ENCODE results near the gene CAMK1D.

The CAMK1D gene

DNA sequence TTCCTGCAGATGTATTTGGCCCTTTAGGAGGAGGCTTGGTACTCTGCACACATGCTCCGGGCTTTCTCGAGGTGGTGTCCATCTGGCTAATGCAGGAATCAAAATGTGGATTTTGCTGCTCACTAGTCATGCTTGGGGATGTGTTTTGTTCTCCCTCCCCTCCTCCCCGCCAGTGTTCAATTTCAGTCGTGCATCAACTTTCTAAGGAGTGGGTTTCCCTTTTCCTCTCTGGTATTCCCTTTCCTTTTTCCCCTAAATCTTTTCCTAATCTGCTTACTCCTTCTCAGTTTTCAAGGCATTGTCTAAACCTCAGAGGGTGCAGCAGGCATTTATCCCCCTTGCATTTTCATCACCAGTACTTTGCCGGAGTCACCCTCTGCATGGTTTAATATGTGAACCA is 450.4 kb downstream of the CAMK1D start:
- no peak for TF ChIP-seq CTCF (IDR thresholded peaks at IDR 0.05; ENCODE audit: low read length)
- no peak for TF ChIP-seq EZH2 (optimal IDR thresholded peaks at IDR 0.05; ENCODE audit: low read depth, low read length)
- TF ChIP-seq EZH2phosphoT487 (IDR thresholded peaks at IDR 0.05; ENCODE audit: low read length): no peak
- Histone ChIP-seq H3K27me3 (replicated peaks; ENCODE audit: insufficient read depth, low read length) (no peaks in the 10 kb centered on the region), H3K4me1 (ENCODE audit: low read length) (no peaks in the 10 kb centered on the region), H2AFZ (ENCODE audit: low read length) (no peak overlapping the region), H3F3A (ENCODE audit: insufficient read depth, low read length) (no peaks in the 10 kb centered on the region), H3K36me3 (replicated peaks; ENCODE audit: insufficient read depth, low read length) (no peaks in the 10 kb centered on the region), H3K79me2 (ENCODE audit: low read length) (no peaks in the 10 kb centered on the region), H3K9me2 (replicated peaks; ENCODE audit: insufficient read depth, low read length) (no peaks in the 10 kb centered on the region), H3K9ac (ENCODE audit: low read length) (no peak overlapping the region), H3K27ac (ENCODE audit: low read length) (no peak overlapping the region), H3K4me3 (ENCODE audit: low read length) (no peak overlapping the region), H4K20me1 (ENCODE audit: insufficient read depth, low read length) (no peaks in the 10 kb centered on the region), H3K9me3 (replicated peaks; ENCODE audit: insufficient read depth, low read length) (no peaks in the 10 kb centered on the region), H3K4me2 (ENCODE audit: low read depth, low read length) (no peak overlapping the region)
- DNase-seq: no peak

DNA sequence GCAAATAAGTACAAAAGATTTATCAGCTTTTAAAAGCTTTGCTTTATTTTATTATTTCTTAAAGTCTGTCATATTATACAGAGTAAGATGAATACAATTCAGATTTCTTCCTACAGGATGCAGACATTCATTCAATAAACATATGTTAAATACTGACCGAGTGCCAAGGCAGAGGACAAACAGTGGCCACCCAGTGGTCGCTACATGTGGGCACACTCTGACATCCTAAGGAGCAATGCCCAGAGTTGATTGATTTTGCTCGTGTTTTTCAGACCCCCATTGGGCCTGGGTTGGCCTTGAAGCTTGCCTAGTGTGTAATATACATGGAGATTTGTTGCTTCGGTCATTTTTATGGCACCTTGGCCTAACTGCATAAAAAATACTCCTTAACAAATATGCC is 451.0 kb downstream of the CAMK1D start:
- H3K9me2 ChIP-seq (replicated peaks; ENCODE audit: insufficient read depth, low read length): no peaks in the 10 kb centered on the region
- no peak overlapping the region for H3K4me2 ChIP-seq (ENCODE audit: low read depth, low read length)
- no peak overlapping the region for H3K9ac ChIP-seq (ENCODE audit: low read length)
- no peaks in the 10 kb centered on the region for H3K9me3 ChIP-seq (replicated peaks; ENCODE audit: insufficient read depth, low read length)
- H4K20me1 ChIP-seq (ENCODE audit: insufficient read depth, low read length): no peaks in the 10 kb centered on the region
- no peaks in the 10 kb centered on the region for H3K79me2 ChIP-seq (ENCODE audit: low read length)
- no peaks in the 10 kb centered on the region for H3K36me3 ChIP-seq (replicated peaks; ENCODE audit: insufficient read depth, low read length)
- no peak overlapping the region for H3K4me3 ChIP-seq (ENCODE audit: low read length)
- no peak overlapping the region for H3K27ac ChIP-seq (ENCODE audit: low read length)
- no peak for DNase-seq
- H2AFZ ChIP-seq (ENCODE audit: low read length): no peak overlapping the region
- TF ChIP-seq EZH2phosphoT487 (IDR thresholded peaks at IDR 0.05; ENCODE audit: low read length): no peak
- no peaks in the 10 kb centered on the region for H3K4me1 ChIP-seq (ENCODE audit: low read length)
- no peaks in the 10 kb centered on the region for H3K27me3 ChIP-seq (replicated peaks; ENCODE audit: insufficient read depth, low read length)
- H3F3A ChIP-seq (ENCODE audit: insufficient read depth, low read length): no peaks in the 10 kb centered on the region

- DNase-seq: no peak
- Histone ChIP-seq H2AFZ (ENCODE audit: low read length) (no peak overlapping the region), H3K4me3 (ENCODE audit: low read length) (no peak overlapping the region), H3F3A (ENCODE audit: insufficient read depth, low read length) (no peaks in the 10 kb centered on the region), H3K27me3 (replicated peaks; ENCODE audit: insufficient read depth, low read length) (no peaks in the 10 kb centered on the region), H4K20me1 (ENCODE audit: insufficient read depth, low read length) (no peaks in the 10 kb centered on the region), H3K79me2 (ENCODE audit: low read length) (no peaks in the 10 kb centered on the region), H3K4me2 (ENCODE audit: low read depth, low read length) (no peak overlapping the region), H3K36me3 (replicated peaks; ENCODE audit: insufficient read depth, low read length) (no peaks in the 10 kb centered on the region), H3K9me3 (replicated peaks; ENCODE audit: insufficient read depth, low read length) (no peaks in the 10 kb centered on the region), H3K4me1 (ENCODE audit: low read length) (no peaks in the 10 kb centered on the region), H3K9me2 (replicated peaks; ENCODE audit: insufficient read depth, low read length) (no peaks in the 10 kb centered on the region), H3K27ac (ENCODE audit: low read length) (no peak overlapping the region), H3K9ac (ENCODE audit: low read length) (no peak overlapping the region)
- no peak for TF ChIP-seq EZH2 (optimal IDR thresholded peaks at IDR 0.05; ENCODE audit: low read depth, low read length)
Measured at GRCh38 chr10:12801214-12802087, 452.1 kb downstream of the CAMK1D start.

GRCh38 chr10:12803776-12804175 is 454.4 kb downstream of the CAMK1D start:
- no peak overlapping the region for H3K4me2 ChIP-seq (ENCODE audit: low read depth, low read length)
- no peaks in the 10 kb centered on the region for H3K4me1 ChIP-seq (ENCODE audit: low read length)
- H2AFZ ChIP-seq (ENCODE audit: low read length): no peak overlapping the region
- H4K20me1 ChIP-seq (ENCODE audit: insufficient read depth, low read length): no peaks in the 10 kb centered on the region
- H3K27ac ChIP-seq (ENCODE audit: low read length): no peak overlapping the region
- no peak overlapping the region for H3K4me3 ChIP-seq (ENCODE audit: low read length)
- TF ChIP-seq EZH2phosphoT487 (IDR thresholded peaks at IDR 0.05; ENCODE audit: low read length) (no peak), CTCF (IDR thresholded peaks at IDR 0.05; ENCODE audit: low read length) (no peak), EZH2 (optimal IDR thresholded peaks at IDR 0.05; ENCODE audit: low read depth, low read length) (no peak)
- H3K9me3 ChIP-seq (replicated peaks; ENCODE audit: insufficient read depth, low read length): no peaks in the 10 kb centered on the region
- DNase-seq: no peak
- no peaks in the 10 kb centered on the region for H3K27me3 ChIP-seq (replicated peaks; ENCODE audit: insufficient read depth, low read length)
- no peaks in the 10 kb centered on the region for H3F3A ChIP-seq (ENCODE audit: insufficient read depth, low read length)
- no peaks in the 10 kb centered on the region for H3K9me2 ChIP-seq (replicated peaks; ENCODE audit: insufficient read depth, low read length)
- H3K79me2 ChIP-seq (ENCODE audit: low read length): no peaks in the 10 kb centered on the region
- H3K36me3 ChIP-seq (replicated peaks; ENCODE audit: insufficient read depth, low read length): no peaks in the 10 kb centered on the region
- H3K9ac ChIP-seq (ENCODE audit: low read length): no peak overlapping the region
